ENCODE measurements around the gene MEX3C.

MEX3C gene

GRCh38 chr18:51164342-51164741, 33.1 kb downstream of the MEX3C start:
- DNase-seq, result no peak
- in situ Hi-C loops (cut with HindIII; ENCODE audit: low pct_ligation_motif_present, low pct_unique_long_range_greater_than_20kb, low sequenced_read_pairs), result no loop called here

GRCh38 chr18:51163543-51163942, 33.9 kb downstream of the MEX3C start:
- DNase-seq, result no peak
- in situ Hi-C loops (cut with HindIII; ENCODE audit: low pct_ligation_motif_present, low pct_unique_long_range_greater_than_20kb, low sequenced_read_pairs), result no loop called here

- DNase-seq, result no peak
- in situ Hi-C loops (cut with HindIII; ENCODE audit: low pct_ligation_motif_present, low pct_unique_long_range_greater_than_20kb, low sequenced_read_pairs), result no loop called here
Observed at GRCh38 chr18:51162617-51163016, 34.9 kb downstream of the MEX3C start.

GRCh38 chr18:51160646-51161045, 36.8 kb downstream of the MEX3C start:
- no peak for DNase-seq
- in situ Hi-C loops (cut with HindIII; ENCODE audit: low pct_ligation_motif_present, low pct_unique_long_range_greater_than_20kb, low sequenced_read_pairs), result no loop called here

- in situ Hi-C loops (cut with HindIII; ENCODE audit: low pct_ligation_motif_present, low pct_unique_long_range_greater_than_20kb, low sequenced_read_pairs), result no loop called here
- DNase-seq, result no peak
Observed at GRCh38 chr18:51157215-51157614, 40.3 kb downstream of the MEX3C start.

- in situ Hi-C loops (cut with HindIII; ENCODE audit: low pct_ligation_motif_present, low pct_unique_long_range_greater_than_20kb, low sequenced_read_pairs), result no loop called here
- DNase-seq, result no peak
Observed at GRCh38 chr18:51154431-51155063, 42.9 kb downstream of the MEX3C start.

- in situ Hi-C loops (cut with HindIII; ENCODE audit: low pct_ligation_motif_present, low pct_unique_long_range_greater_than_20kb, low sequenced_read_pairs), result no loop called here
- no peak for DNase-seq
Observed at GRCh38 chr18:51153659-51154371, 43.7 kb downstream of the MEX3C start.

- no peak for DNase-seq
- in situ Hi-C loops (cut with HindIII; ENCODE audit: low pct_ligation_motif_present, low pct_unique_long_range_greater_than_20kb, low sequenced_read_pairs), result no loop called here
Observed at GRCh38 chr18:51151568-51152511, 45.6 kb downstream of the MEX3C start.

GRCh38 chr18:51151185-51151567, 46.3 kb downstream of the MEX3C start:
- DNase-seq, result no peak
- in situ Hi-C loops (cut with HindIII; ENCODE audit: low pct_ligation_motif_present, low pct_unique_long_range_greater_than_20kb, low sequenced_read_pairs), result no loop called here

GRCh38 chr18:51150113-51150700, 47.3 kb downstream of the MEX3C start:
- peak; percentile 17 for DNase-seq
- in situ Hi-C loops (cut with HindIII; ENCODE audit: low pct_ligation_motif_present, low pct_unique_long_range_greater_than_20kb, low sequenced_read_pairs), result no loop called here

GRCh38 chr18:51149670-51150069, 47.8 kb downstream of the MEX3C start:
- no peak for DNase-seq
- in situ Hi-C loops (cut with HindIII; ENCODE audit: low pct_ligation_motif_present, low pct_unique_long_range_greater_than_20kb, low sequenced_read_pairs), result no loop called here

GRCh38 chr18:51146909-51147308, 50.6 kb downstream of the MEX3C start:
- no peak for DNase-seq
- in situ Hi-C loops (cut with HindIII; ENCODE audit: low pct_ligation_motif_present, low pct_unique_long_range_greater_than_20kb, low sequenced_read_pairs), result no loop called here

- no peak for DNase-seq
- in situ Hi-C loops (cut with HindIII; ENCODE audit: low pct_ligation_motif_present, low pct_unique_long_range_greater_than_20kb, low sequenced_read_pairs), result no loop called here
Observed at GRCh38 chr18:51138936-51139335, 58.5 kb downstream of the MEX3C start.

GRCh38 chr18:51137891-51138290, 59.6 kb downstream of the MEX3C start:
- in situ Hi-C loops (cut with HindIII; ENCODE audit: low pct_ligation_motif_present, low pct_unique_long_range_greater_than_20kb, low sequenced_read_pairs), result no loop called here
- DNase-seq, result no peak

- in situ Hi-C loops (cut with HindIII; ENCODE audit: low pct_ligation_motif_present, low pct_unique_long_range_greater_than_20kb, low sequenced_read_pairs), result no loop called here
- no peak for DNase-seq
Observed at GRCh38 chr18:51137026-51137729, 60.3 kb downstream of the MEX3C start.

GRCh38 chr18:51135795-51136194, 61.7 kb downstream of the MEX3C start:
- in situ Hi-C loops (cut with HindIII; ENCODE audit: low pct_ligation_motif_present, low pct_unique_long_range_greater_than_20kb, low sequenced_read_pairs), result no loop called here
- DNase-seq, result no peak

GRCh38 chr18:51135364-51135763, 62.1 kb downstream of the MEX3C start:
- DNase-seq, result no peak
- in situ Hi-C loops (cut with HindIII; ENCODE audit: low pct_ligation_motif_present, low pct_unique_long_range_greater_than_20kb, low sequenced_read_pairs), result no loop called here

GRCh38 chr18:51134721-51135120, 62.8 kb downstream of the MEX3C start:
- in situ Hi-C loops (cut with HindIII; ENCODE audit: low pct_ligation_motif_present, low pct_unique_long_range_greater_than_20kb, low sequenced_read_pairs), result no loop called here
- no peak for DNase-seq
